ENCODE data around the gene CCS. TPM values are rescaled to one million over a fixed set of nuclear protein-coding genes. Genes with fewer than 3 reads are reported as not detected.
"Not testable (repeated sequence)": the region's sequence is repeated elsewhere in the genome, so short reads cannot be mapped to it uniquely, and the experiment has no call there.

The CCS gene
- polyA plus RNA-seq, 1 donor: 39.3 TPM

DNA sequence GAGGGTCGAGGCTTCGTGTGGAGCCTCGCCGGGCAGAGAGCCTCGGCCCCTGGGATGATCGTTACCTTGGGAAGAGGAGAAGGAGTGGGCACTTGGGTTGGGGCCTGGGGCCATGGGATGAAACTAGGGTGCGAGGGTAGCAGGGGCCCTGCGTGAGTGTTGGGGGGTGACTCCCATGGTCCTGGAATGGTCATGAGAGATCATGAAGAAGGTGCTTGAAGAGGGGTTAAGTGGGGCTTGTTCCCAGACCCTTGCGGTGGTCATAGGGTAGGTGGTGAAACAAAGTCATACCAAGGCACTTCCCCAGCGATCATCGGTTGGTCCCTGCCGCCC, 284 bp downstream of the CCS start:
- DNase-seq: no peak

DNA sequence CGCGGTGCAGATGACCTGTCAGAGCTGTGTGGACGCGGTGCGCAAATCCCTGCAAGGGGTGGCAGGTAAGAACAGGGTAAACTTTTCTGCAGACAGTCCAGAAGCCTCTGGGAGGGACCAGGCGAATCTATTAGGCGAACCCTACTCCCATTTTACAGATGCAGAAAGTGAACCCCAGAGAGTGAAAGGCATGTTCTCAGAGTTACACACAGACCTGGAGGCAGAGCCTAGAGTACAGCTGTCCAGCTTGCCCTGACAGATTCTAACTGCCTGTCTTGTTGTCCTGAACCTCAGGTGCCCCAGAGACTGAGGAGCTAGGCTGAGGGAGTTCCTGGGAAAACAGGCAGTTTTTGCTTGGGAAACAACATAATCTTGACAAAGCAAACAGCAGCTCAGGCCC, 665 bp downstream of the CCS start:
- DNase-seq: no peak

DNA sequence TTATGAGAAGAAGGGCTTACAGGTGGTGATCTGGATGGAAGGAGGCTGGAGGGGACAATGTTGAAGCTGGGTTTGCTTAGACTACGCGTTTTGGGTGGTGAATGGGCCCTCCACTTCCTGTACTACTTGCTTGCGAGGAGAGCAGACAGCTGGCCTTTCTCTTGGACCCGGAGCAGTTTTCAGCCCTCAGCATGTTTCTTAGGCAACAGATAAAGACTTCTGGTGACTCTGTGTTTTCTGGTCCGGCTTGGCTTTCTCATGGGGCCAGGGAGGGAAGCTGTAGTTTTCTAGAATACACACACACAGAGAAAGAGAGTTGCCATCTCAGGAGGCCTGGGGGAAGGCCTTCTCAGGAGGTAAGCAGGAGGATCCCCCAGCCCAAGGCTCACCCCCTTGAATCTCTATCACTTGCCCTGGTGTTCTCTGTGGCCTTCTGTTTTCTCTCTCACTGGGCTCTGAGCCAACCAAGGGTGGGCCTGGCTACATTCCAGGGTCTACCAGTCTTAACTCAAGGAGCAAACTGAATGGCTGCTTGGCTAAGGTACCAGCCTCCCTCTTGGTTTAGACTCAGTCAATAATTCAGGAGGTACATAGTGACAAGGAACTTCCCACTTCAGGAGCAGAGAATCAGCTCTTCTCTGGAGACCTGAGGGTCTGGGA, 2.4 kb downstream of the CCS start:
- no peak for DNase-seq

DNA sequence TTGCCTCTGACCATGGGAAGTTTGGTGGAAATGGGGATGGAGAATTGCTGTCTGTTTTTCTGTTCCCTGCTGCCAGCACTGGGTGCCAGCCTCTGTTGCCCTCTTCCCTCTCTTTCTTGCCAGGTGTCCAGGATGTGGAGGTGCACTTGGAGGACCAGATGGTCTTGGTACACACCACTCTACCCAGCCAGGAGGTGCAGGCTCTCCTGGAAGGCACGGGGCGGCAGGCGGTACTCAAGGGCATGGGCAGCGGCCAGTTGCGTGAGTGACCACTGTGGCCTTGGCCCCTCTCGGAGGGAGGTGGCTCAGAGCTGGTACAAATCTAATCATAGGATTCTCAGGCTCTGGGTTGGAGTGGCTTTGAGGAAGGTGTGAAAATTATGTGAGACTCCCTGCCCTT, 6.0 kb downstream of the CCS start:
- DNase-seq: no peak

DNA sequence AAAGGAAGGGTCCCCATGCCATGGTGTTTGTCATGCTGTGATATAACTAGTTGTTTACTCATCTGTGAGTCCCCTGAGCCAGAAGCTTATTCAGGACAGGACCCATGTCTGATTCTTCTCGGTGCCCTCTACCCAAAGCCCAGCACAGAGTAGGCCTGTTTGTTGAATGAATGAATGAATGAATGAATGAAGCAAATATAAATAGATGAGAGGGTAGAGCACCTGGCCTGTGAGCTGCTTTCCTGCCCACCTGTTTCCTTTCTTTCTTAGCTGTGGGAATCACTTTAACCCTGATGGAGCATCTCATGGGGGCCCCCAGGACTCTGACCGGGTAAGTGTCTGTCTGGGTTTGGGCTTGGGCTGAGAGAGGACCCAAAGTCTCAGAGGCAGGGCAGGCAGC, 7.2 kb downstream of the CCS start:
- no peak for DNase-seq

DNA sequence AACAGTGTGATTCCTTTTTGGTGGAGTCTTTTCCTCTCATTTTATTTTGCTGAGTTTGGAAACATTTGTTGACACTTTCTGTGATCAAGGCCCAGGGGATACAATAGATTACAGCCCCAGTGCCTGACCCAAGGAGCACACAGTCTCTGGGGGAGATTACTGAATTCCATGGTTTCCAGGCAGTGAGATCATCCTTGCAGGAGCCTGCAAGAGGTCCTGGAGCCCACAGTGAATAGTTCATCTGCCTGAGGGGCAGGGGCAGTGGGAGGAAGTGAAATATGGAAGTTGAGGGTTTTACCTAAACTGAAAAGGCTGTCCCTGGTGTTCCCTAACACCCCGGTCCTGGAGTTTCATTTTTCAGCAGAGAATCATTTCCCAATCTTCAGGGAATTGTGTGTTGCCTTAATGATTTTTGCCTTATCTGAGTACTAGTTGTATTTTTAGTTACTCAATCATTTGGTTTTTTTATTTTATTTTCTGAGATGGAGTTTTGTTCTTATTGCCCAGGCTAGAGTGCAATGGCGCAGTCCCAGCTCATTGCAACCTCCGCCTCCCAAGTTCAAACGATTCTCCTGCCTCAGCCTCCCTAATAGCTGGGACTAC, 7.7 kb downstream of the CCS start:
- DNase-seq: no peak

DNA sequence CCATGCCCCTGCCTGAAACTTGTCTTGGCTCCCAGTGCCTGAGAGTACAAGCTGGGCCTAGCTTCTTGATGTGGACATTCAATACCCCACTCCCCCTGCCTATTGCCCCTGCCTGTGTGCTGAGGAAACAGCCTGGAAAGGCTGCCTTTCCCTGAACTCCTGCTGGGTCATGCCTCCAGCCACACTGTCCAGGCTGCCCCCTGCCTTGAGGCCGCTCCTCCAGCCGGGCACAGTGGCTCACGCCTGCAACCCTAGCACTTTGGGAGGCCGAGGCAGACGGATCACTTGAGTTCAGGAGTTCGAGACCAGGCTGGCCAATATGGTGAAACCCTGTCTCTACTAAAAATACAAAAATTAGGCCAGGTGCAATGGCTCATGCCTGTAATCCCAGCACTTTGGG, 10.1 kb downstream of the CCS start:
- DNase-seq: no peak

DNA sequence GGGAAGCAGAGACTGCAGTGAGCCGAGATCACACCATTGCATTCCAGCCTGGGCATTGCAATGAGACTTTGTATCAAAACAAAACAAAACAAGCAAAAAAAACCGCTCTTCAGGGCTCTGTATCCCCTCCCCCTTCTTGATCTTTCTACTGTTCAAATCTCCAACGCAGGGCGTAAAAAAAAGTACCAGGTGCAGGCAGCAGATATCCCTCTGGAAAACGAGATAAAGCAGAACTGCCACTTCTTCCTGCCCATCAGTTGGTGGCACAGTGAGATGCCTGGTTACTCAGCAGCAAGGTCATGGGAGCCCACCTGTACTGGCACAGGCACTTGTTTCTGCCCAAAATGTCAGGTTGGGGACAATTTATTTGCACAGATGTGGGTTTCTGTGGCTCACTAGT, 11.2 kb downstream of the CCS start:
- DNase-seq: no peak

DNA sequence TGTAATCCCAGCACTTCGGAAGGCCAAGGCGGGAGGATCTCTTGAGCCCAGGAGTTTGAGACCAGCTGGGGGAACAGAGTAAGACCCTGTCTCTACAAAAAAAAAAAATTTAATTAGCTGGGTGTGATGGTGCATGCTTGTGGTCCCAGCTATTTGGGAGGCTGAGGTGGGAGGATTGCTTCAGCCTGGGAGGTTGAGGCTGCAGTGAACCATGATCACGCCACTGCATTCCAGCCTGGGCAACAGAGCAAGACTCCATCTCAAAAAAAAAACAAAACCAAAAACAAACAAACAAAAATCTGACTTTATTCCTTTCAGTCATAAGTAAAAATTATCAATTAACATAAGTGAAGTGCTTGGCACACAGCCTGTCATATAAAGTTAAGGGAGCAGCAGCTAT, 13.6 kb downstream of the CCS start:
- not testable (repeated sequence) for DNase-seq

DNA sequence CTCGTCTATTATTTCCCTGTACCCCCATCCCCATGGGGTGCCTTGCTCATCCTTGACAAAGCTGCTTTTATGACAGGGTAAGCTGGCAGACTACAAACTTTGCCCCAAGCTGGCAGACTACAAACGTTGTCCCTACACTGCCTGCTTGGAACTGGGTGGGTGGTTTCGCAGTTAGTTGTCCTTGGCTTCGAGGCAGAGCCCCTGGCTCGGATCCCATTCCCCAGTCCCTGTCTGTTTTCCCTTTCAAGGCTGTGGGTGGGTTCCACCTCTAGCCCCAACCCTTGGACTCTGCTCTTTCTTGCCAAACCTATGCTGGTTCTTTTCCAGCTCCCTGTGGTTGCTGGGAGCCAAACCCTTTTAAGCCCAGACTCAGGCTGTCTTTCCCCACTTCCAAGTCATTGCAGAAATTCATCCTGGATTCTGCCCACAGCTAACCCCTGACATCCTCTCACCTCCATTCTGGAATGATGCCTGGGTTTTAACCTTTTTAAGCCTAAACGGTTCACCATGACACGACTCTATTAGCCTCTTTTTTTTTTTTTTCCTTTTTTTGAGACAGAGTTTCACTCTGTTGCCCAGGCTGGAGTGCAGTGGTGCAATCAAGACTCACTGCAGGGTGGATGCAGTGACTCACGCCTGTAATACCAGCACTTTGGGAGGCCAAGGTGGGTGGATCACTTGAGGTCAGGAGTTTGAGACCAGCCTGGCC, 14.3 kb downstream of the CCS start:
- DNase-seq: peak; percentile 64

DNA sequence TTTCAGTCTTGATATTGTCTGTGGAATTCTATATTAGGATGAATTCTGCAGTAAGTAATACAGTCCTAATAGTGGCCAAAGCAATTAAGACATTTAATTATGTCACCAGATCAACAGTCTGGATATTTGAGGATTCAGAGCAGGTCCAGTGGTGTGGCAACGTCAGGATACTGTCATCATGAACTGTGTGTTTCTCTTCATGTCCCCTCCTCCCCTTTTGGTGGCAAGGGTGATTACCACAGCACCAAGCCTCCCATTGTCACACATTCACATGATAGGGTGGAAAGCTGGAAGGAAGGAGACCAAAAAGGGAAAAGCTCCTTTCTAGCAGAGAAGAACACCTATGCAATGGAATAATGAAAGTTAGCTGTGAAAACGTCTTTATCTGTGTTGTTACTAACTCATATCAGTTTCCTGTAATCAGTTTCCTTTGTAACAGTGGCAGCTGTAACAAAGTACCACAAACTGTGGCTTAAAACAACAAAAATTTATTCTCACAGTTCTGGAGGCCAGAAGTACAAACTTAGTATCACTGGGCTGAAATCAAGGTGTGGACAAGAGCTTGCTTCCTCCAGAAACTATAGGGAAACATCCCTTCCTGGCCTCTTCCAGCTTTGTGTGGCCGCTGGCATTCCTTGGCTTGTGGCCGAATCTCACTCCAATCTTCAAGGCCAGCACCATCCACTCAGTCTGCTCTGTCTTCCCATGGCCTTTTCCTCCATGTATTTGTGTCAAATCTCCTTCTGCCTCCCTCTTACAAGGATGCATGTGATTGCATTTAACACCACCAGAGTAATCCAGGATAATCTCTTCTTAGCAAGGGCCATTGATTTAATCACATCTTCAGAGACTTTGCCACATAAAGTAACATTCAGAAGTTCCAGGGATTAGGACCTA, 17.0 kb downstream of the CCS start:
- DNase-seq: no peak

DNA sequence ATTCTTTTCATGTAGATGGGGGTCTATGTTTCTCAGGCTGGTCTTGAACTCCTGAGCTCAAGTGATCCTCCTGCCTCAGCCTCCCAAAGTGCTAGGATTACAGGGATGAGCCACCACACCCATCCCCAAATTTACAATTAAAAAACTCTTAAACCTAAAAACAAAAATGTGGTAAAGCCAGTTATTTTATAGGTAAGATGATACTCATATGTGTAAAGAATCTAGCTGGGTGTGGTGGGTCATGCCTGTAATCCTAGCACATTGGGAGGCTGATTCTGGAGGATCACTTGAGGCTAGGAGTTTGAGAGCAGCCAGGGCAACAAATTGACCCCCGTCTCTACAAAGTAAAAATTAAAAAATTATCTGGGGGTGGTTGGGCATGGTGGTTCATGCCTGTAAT, 19.5 kb downstream of the CCS start:
- no peak for DNase-seq

DNA sequence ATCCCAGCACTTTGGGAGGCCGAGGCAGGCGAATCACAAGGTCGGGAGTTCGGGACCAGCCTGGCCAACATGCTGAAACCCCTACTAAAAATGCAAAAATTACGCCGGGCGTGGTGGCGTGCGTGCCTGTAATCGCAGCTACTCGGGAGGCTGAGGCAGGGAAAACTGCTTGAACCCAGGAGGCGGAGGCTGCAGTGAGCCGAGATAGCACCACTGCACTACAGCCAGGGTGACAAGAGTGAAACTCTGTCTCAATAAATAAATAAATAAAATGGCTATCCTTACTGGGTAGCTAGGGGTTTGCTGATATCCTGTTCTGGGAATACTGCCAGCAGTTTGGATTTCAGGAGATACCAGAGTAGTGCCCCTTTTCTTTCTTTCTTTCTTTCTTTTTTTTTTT, 21.1 kb downstream of the CCS start:
- DNase-seq: no peak

DNA sequence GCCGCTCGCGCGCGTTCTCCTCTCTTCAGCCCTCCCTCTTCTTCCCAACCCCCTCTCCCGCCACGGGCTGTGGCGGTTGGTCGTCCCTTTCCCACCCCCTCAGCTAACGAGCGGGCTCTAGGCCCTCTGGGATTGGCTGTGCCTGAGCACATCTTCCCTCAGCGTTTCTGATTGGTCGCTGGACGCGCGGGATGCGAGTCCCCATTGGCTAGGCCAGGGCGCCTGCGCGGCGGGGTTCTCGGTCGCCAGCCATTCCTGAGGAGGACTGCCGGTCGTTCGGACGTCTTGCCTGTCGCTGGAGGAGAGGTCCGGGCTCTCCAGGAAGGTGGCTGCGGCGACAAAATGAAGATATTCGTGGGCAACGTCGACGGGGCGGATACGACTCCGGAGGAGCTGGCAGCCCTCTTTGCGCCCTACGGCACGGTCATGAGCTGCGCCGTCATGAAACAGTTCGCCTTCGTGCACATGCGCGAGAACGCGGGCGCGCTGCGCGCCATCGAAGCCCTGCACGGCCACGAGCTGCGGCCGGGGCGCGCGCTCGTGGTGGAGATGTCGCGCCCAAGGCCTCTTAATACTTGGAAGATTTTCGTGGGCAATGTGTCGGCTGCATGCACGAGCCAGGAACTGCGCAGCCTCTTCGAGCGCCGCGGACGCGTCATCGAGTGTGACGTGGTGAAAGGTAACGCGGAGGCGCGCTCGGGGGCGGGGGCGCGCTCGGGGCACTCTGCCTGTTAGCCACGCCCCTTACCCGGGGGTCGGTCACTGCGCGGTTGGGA, 23.6 kb downstream of the CCS start, which contains the start of gene RBM14:
Gene RBM14, plus strand, starts transcription at position 252 of the 776 bp plus-strand sequence. Its CDS starts 91 bp downstream, at position 343.
- peak; percentile 99 for DNase-seq

DNA sequence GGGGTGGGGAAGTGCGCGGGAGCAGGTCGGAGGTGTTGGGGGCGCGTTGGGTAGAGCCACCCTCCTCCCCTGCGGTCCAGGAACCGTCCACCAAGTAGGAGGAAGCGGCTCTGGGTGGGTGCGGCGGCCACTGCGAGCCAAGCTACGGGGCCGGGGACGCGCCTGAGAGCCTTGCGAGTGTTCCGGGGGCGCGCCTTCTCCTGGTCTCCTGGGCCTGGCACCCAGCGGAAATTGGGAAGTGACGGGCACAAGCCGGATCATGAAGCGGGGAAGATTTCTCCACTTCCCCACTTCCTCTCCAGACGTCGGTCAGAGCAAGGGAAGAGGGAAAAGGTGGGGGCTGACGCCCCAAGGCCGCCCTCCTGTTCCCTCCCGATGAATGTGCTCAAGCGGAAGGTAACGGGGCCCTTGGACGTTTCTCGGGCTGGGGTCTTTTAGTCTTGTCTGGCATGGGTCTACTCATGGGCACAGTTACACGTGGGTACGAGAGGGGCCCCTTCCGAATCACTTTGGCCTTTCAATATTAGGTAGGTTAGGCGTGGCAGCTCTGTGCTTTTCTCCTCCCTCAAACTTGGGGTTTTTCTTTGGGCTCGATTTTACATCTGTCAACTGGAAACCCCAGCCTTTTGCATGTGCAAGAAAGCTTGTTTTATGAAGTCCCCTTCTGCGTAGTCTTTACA, 24.3 kb downstream of the CCS start:
- no peak for DNase-seq

DNA sequence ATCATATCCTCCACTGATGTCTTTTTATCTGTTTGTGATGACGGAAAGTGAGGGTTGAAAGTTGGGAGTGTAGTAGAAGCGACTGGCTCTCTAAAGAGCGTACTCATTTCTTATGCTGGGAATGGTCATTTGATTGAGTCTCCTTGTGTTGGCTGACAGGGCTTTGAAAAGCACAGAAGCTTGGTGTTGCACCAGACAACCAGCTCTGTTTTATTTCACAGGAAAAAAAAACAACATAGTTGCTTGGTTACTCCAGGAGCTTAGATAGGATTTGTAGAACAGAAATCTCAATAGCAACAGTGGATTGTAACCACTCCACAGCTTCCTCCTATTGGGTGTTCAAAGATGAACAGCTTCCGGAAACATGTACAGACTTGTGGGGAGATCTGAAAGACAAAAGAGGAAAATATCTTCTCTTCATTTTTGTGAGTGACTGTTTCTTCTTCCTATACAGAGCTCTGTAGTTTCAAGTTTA, 26.1 kb downstream of the CCS start:
- DNase-seq: no peak

DNA sequence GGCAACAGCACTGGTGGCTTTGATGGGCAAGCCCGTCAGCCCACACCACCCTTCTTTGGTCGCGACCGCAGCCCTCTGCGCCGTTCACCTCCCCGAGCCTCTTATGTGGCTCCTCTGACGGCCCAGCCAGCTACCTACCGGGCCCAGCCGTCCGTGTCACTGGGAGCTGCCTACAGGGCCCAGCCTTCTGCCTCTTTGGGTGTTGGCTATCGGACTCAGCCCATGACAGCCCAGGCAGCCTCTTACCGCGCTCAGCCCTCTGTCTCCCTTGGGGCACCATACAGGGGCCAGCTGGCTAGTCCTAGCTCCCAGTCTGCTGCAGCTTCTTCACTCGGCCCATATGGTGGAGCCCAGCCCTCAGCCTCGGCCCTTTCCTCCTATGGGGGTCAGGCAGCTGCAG, 31.5 kb downstream of the CCS start:
- DNase-seq: no peak

DNA sequence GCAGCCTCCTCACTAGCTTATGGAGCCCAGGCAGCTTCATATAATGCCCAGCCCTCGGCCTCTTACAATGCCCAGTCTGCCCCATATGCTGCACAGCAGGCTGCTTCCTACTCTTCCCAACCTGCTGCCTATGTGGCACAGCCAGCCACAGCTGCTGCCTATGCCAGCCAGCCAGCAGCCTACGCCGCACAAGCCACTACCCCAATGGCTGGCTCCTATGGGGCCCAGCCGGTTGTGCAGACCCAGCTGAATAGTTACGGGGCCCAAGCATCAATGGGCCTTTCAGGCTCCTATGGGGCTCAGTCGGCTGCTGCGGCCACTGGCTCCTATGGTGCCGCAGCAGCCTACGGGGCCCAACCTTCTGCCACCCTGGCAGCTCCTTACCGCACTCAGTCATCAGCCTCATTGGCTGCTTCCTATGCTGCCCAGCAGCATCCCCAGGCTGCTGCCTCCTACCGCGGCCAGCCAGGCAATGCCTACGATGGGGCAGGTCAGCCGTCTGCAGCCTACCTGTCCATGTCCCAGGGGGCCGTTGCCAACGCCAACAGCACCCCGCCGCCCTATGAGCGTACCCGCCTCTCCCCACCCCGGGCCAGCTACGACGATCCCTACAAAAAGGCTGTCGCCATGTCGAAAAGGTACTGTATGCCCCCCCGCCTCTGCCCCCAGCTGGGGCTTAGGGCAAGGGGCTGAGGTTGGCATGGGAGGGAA, 32.2 kb downstream of the CCS start:
- no peak for DNase-seq

DNA sequence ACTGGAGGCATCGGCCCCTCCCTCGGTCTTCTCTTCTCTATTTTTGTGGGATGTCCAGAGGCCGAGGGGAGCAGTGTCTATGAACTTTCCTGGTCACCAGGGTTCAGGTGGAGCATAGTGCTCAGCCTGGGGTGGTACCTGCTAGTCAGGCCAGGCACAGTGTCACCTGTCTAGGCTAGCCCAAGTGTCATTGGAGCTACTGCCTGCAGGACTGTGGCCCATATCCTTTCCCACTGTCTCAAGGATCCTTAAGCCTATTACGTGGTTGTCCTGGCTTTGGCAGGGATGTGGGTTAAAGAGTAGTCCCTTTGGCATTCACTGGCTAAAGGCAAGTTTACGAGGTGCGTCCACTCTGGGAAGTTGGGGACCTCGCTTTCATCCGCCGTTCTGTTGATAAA, 32.8 kb downstream of the CCS start:
- no peak for DNase-seq

DNA sequence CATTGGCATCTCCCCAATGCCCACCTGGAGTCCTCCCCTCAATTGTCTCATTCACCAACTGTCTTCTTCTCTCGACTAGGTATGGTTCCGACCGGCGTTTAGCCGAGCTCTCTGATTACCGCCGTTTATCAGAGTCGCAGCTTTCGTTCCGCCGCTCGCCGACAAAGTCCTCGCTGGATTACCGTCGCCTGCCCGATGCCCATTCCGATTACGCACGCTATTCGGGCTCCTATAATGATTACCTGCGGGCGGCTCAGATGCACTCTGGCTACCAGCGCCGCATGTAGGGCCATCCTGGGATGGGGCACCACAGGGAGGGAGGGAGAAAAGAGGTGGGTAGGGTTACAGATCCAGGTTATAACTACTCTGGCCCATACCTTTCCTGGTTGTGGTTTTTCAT, 33.4 kb downstream of the CCS start:
- no peak for DNase-seq

DNA sequence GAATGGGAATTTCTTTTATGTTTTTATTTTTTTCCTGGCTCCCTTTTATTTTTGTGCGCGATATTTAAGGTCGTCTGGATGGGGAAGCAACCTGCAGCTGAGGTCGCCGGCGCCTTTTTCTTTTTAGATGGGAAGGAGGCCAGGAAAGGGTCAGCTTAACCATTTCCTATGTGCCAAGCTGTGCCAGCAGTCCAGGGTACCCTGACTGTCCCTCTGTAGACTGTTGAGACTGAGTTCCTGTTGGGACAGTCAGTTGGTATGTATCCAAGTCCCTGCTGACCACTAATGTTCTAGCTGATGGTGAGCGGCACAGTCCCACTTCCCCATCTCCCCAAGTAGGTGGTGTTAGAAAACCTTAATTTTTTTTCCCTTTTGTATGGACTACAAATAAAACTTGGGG, 33.9 kb downstream of the CCS start:
- DNase-seq: no peak
